Measurements from ENCODE around the gene RARG.
"Not testable (repeated sequence)": the region's sequence is repeated elsewhere in the genome, so short reads cannot be mapped to it uniquely, and the experiment has no call there.

Gene RARG

DNA sequence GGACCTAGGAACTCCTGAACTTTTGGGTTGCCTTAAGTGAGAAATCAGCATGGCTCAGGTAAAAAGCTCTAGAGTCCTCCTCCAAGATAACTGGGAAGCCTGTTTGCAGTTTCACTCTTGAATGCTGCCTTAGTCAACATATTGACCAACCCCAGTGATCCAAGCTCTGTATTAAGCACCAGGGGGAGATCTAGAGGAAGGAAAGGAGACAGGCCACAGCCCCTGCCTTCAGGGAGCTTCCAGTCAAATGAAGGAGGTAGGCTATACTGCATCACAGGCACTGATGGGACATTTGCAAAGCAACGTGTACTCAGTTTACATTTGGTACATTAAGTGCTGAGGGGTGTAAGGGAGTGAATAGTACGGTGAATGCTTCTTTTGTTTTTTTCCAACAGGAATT lies 50.1 kb downstream of the RARG start:
- Mint-ChIP-seq H3K27me3 (ENCODE audit: low read depth) (no peaks in the 10 kb centered on the region), H3K4me1 (peaks cover 55% of the 10 kb centered on the region), H3K27ac (peak overlapping the region; percentile 97 to 100 (median 98)), H3K36me3 (ENCODE audit: low read depth) (peaks cover 57% of the 10 kb centered on the region), H3K4me3 (peak overlapping the region; percentile 91 to 95 (median 92)), H3K9me3 (no peaks in the 10 kb centered on the region)
- TF ChIP-seq CTCF (IDR thresholded peaks at IDR 0.05; ENCODE audit: unreplicated experiment in 3 of 3) = no peak

- TF ChIP-seq CTCF (IDR thresholded peaks at IDR 0.05; ENCODE audit: unreplicated experiment in 3 of 3) = no peak
- Mint-ChIP-seq H3K27ac (peak overlapping the region; percentile 97 to 100 (median 98)), H3K9me3 (no peaks in the 10 kb centered on the region), H3K27me3 (ENCODE audit: low read depth) (no peaks in the 10 kb centered on the region), H3K4me3 (peak overlapping the region; percentile 91 to 96 (median 95)), H3K4me1 (peaks cover 55% of the 10 kb centered on the region), H3K36me3 (ENCODE audit: low read depth) (peaks cover 49% of the 10 kb centered on the region)
Observed at GRCh38 chr12:53180931-53181645, 50.9 kb downstream of the RARG start.

DNA sequence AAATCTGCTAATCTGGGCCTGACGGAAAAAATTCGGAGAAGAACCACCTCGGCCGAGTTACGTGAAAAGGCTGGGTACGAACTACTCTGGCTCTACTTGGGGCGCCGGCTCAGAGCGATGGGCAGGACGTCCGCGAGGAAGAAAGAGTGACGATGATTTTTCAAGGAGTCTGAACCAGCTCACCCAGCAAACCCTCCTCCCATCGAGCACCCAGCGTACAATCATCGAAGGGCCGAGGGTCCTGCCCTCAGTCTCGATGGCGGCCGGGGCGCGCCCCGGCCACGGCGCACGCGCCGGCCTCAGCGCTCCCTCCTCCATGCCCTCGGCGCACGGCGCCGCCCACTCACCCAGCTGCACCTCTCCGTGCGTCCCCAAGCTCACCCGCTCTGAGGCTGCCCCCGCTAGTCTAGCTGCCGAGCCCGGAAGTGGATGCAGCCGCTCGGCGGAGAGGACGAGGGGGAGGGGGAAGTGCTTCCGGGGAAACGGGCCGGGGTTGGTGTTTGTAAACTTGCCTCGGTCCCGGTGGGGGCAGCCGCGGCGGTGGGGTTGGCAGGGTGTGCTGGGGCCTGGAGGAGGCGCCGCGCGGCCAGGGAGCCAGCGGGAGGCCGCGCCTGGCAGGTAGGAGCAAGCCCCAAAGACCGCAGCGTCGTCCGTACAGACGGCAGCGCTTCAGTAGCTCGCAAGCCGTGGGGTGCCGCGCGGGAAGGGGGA lies 51.6 kb downstream of the RARG start, which contains the start of the genes CSAD and ZNF740:
Gene CSAD (minus strand): TSS at position 706 of the 711 bp plus-strand sequence. CDS start 7,455 bp downstream, outside the sequence.
Gene ZNF740 (plus strand): TSS at position 503 of the 711 bp plus-strand sequence. CDS start 1,262 bp downstream, outside the sequence.
- H3K27ac Mint-ChIP-seq = peak within 1 kb of the TSS; percentile 98 to 100 (median 100)
- H3K9me3 Mint-ChIP-seq = no peaks in the 10 kb centered on the region
- peak within 1 kb of the TSS; percentile 91 to 96 (median 95) for H3K4me3 Mint-ChIP-seq
- peaks cover 42% of the 10 kb centered on the region for H3K36me3 Mint-ChIP-seq (ENCODE audit: low read depth)
- no peak for TF ChIP-seq CTCF (IDR thresholded peaks at IDR 0.05; ENCODE audit: unreplicated experiment in 3 of 3)
- peaks cover 58% of the 10 kb centered on the region for H3K4me1 Mint-ChIP-seq
- H3K27me3 Mint-ChIP-seq (ENCODE audit: low read depth) = no peaks in the 10 kb centered on the region

DNA sequence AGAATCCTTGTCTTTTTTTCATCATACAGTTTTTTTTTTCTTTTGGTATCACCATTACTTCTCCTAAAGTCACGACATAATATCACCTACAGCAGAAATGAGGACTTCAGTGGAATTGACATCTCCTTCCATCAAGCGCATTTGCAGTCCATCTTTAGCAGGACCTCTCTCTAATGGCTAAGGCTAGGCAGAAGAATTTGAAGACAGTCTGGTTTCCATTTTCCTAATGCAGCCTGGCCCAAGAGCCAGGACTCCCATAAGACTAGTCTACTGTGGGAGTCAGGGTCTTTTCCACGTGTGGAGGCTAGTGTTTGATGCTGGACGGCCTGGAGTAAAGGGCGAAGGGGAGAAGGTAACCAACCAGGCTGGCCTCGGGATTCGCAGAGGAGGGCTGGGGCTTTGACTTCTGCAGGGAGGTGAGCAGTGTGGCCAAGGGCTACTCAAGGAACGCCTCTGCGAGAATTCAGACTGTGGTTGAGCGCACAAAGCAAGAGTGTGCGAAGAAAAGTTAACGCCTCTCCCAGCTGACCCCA lies 52.3 kb downstream of the RARG start:
- H3K36me3 Mint-ChIP-seq (ENCODE audit: low read depth) = peaks cover 35% of the 10 kb centered on the region
- no peaks in the 10 kb centered on the region for H3K27me3 Mint-ChIP-seq (ENCODE audit: low read depth)
- peak overlapping the region; percentile 98 to 100 (median 100) for H3K27ac Mint-ChIP-seq
- TF ChIP-seq CTCF (IDR thresholded peaks at IDR 0.05; ENCODE audit: unreplicated experiment in 3 of 3) = no peak
- no peaks in the 10 kb centered on the region for H3K9me3 Mint-ChIP-seq
- H3K4me1 Mint-ChIP-seq = peaks cover 62% of the 10 kb centered on the region
- H3K4me3 Mint-ChIP-seq = peak overlapping the region; percentile 91 to 96 (median 92)

- Mint-ChIP-seq H3K4me3 (peak overlapping the region; percentile 91 to 96 (median 92)), H3K36me3 (ENCODE audit: low read depth) (peaks cover 27% of the 10 kb centered on the region), H3K4me1 (peaks cover 56% of the 10 kb centered on the region), H3K27ac (peak overlapping the region; percentile 98 to 100 (median 100))
- not testable (repeated sequence) for H3K27me3 Mint-ChIP-seq (ENCODE audit: low read depth); H3K9me3 Mint-ChIP-seq
Observed at GRCh38 chr12:53178803-53179202, 53.2 kb downstream of the RARG start.

DNA sequence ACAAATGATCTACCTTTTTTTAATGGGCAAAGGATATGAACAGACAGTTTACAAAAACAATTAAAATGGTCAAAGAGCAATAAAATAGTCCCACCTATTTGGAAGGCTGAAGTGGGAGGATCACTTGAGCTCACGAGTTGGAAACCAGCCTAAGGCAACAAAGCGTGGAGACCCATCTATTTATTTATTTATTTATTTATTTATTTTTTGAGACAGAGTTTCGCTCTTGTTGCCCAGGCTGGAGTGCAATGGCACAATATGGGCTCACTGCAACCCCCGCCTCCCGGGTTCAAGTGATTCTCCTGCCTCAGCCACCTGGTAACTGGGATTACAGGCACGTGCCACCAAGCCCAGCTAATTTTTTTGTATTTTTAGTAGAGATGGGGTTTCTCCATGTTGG lies 54.6 kb downstream of the RARG start:
- peaks cover 46% of the 10 kb centered on the region for H3K4me1 Mint-ChIP-seq
- H3K9me3 Mint-ChIP-seq; H3K27me3 Mint-ChIP-seq (ENCODE audit: low read depth): not testable (repeated sequence)
- peak overlapping the region in 2 of 3 experiments; percentile 31 to 37 for H3K4me3 Mint-ChIP-seq
- H3K27ac Mint-ChIP-seq = peak overlapping the region; percentile 73 to 83 (median 80)
- H3K36me3 Mint-ChIP-seq (ENCODE audit: low read depth) = peaks cover 13% of the 10 kb centered on the region
